ENCODE results near the gene PLCB1. TPM values are rescaled to one million over a fixed set of nuclear protein-coding genes. Genes with fewer than 3 reads are reported as not detected.

The PLCB1 gene
- polyA plus RNA-seq, 1 donor (not counting 4 experiments of a cell fraction or from before 2014, with no cell fraction given), result 0.37 TPM

GRCh38 chr20:8190043-8190880 lies 58.2 kb downstream of the PLCB1 start:
- TF ChIP-seq CTCF (optimal IDR thresholded peaks at IDR 0.05 in 1 of 3, IDR thresholded peaks at IDR 0.05 in 1 of 3, conservative IDR thresholded peaks at IDR 0.05 in 1 of 3; ENCODE audit: extremely low read depth in 1 of 3, insufficient read depth in 2 of 3, low read length in 3 of 3), result no peak
- Histone ChIP-seq H3K9me1 (ENCODE audit: control insufficient read depth, extremely low read depth, insufficient read depth, low read length) (no peaks in the 10 kb centered on the region), H3K4me3 (ENCODE audit: control insufficient read depth in 2 of 3, extremely low read depth in 1 of 3, insufficient read depth in 2 of 3, low read depth in 1 of 3, low read length in 3 of 3) (no peak overlapping the region), H2AFZ (ENCODE audit: control insufficient read depth, low read length) (no peak overlapping the region), H3K27ac (ENCODE audit: control insufficient read depth, insufficient read depth, low read length) (no peak overlapping the region), H3K27me3 (ENCODE audit: control insufficient read depth, extremely low read depth, insufficient read depth, low read length) (no peaks in the 10 kb centered on the region), H3K36me3 (ENCODE audit: control insufficient read depth in 2 of 2, extremely low read depth in 1 of 2, insufficient read depth in 2 of 2, low read length in 2 of 2) (no peaks in the 10 kb centered on the region), H3K4me1 (ENCODE audit: control insufficient read depth, extremely low read depth, insufficient read depth, low read length) (no peaks in the 10 kb centered on the region), H3K4me2 (ENCODE audit: control insufficient read depth, extremely low read depth, insufficient read depth, low read depth, low read length) (no peak overlapping the region), H3K9ac (ENCODE audit: control insufficient read depth, extremely low read depth, insufficient read depth, low read length) (no peak overlapping the region), H3K9me3 (ENCODE audit: control insufficient read depth, low read depth, low read length) (no peaks in the 10 kb centered on the region), H4K20me1 (ENCODE audit: control insufficient read depth, extremely low read depth, insufficient read depth, low read length) (no peaks in the 10 kb centered on the region), H3K79me2 (ENCODE audit: control insufficient read depth, insufficient read depth, low read length) (no peaks in the 10 kb centered on the region)
- no peak for DNase-seq (ENCODE audit: low read depth, low spot score)
- dilution Hi-C loops (cut with MboI; ENCODE audit: extremely low pct_ligation_motif_present, low sequenced_read_pairs), result no loop called here
- no peak for FAIRE-seq

- no peak overlapping the region for H3K27ac ChIP-seq (ENCODE audit: control insufficient read depth, insufficient read depth, low read length)
- TF ChIP-seq CTCF (optimal IDR thresholded peaks at IDR 0.05 in 1 of 3, IDR thresholded peaks at IDR 0.05 in 1 of 3, conservative IDR thresholded peaks at IDR 0.05 in 1 of 3; ENCODE audit: extremely low read depth in 1 of 3, insufficient read depth in 2 of 3, low read length in 3 of 3) (no peak), EZH2 (IDR thresholded peaks at IDR 0.05; ENCODE audit: low read length) (no peak)
- dilution Hi-C loops (cut with MboI; ENCODE audit: extremely low pct_ligation_motif_present, low sequenced_read_pairs), result no loop called here
These were observed 62.7 kb downstream of the PLCB1 start for GRCh38 chr20:8194721-8195120.

More at GRCh38 chr20:8194721-8195120, 62.7 kb downstream of the PLCB1 start:
- no peak overlapping the region for H3K4me2 ChIP-seq (ENCODE audit: control insufficient read depth, extremely low read depth, insufficient read depth, low read depth, low read length)
- no peaks in the 10 kb centered on the region for H3K9me3 ChIP-seq (ENCODE audit: control insufficient read depth, low read depth, low read length)
- no peaks in the 10 kb centered on the region for H3K36me3 ChIP-seq (ENCODE audit: control insufficient read depth in 2 of 2, extremely low read depth in 1 of 2, insufficient read depth in 2 of 2, low read length in 2 of 2)
- no peak overlapping the region for H3K4me3 ChIP-seq (ENCODE audit: control insufficient read depth in 2 of 3, extremely low read depth in 1 of 3, insufficient read depth in 2 of 3, low read depth in 1 of 3, low read length in 3 of 3)
- no peak overlapping the region for H3K9ac ChIP-seq (ENCODE audit: control insufficient read depth, extremely low read depth, insufficient read depth, low read length)
- DNase-seq (ENCODE audit: low read depth, low spot score), result no peak
- no peak overlapping the region for H2AFZ ChIP-seq (ENCODE audit: control insufficient read depth, low read length)
- no peaks in the 10 kb centered on the region for H3K4me1 ChIP-seq (ENCODE audit: control insufficient read depth, extremely low read depth, insufficient read depth, low read length)
- H4K20me1 ChIP-seq (ENCODE audit: control insufficient read depth, extremely low read depth, insufficient read depth, low read length), result no peaks in the 10 kb centered on the region
- no peaks in the 10 kb centered on the region for H3K27me3 ChIP-seq (ENCODE audit: control insufficient read depth, extremely low read depth, insufficient read depth, low read length)
- FAIRE-seq, result no peak
- H3K9me1 ChIP-seq (ENCODE audit: control insufficient read depth, extremely low read depth, insufficient read depth, low read length), result no peaks in the 10 kb centered on the region
- no peaks in the 10 kb centered on the region for H3K79me2 ChIP-seq (ENCODE audit: control insufficient read depth, insufficient read depth, low read length)

Measured in keratinocyte (primary cell).